B cell (primary cell): ENCODE results near the gene ABHD12B. TPM values are rescaled to one million over a fixed set of nuclear protein-coding genes. Genes with fewer than 3 reads are reported as not detected.

Source experiments
- ATAC-seq: fragments of 200-7000 bp; cut with Tn5 transposase; one replicate; pipeline ENCODE4 v1.10.0; 2021; ENCODE audit warnings: low read depth, mild to moderate bottlenecking, moderate number of reproducible peaks, moderate library complexity
- CTCF ChIA-PET: fragments of 350-600 bp; sonication (Branson Sonifier 250); formaldehyde crosslinking; loops from one replicate; lab custom pipeline; 2021; ENCODE audit warnings: antibody characterized with exemption, inconsistent platforms; lab: Charles Lee
- POLR2A ChIA-PET: fragments of 350-600 bp; sonication (Branson Sonifier 250); formaldehyde crosslinking; loops from one replicate; lab custom pipeline; 2021; ENCODE audit warnings: antibody characterized with exemption; lab: Charles Lee
- DNase-seq: peaks from one replicate; pipeline ENCODE4 v3.0.0; 2013
- H2AFZ ChIP-seq: 2 replicates; pipeline ENCODE4 v1.6.1; 2012; ENCODE audit warnings: mild to moderate bottlenecking, low read depth, low read length; ENCODE audit not compliant: insufficient read depth, poor library complexity, severe bottlenecking
- H3K27ac ChIP-seq, 2 donors: 1 replicate in 1 of 2; 2 replicates in 1 of 2; pipeline ENCODE4 v1.5.1; 2012 to 2013; ENCODE audit warnings: low read length in 2 of 2, mild to moderate bottlenecking in 2 of 2, moderate library complexity in 1 of 2
- H3K27me3 ChIP-seq, 4 experiments: fragments of 200-600 bp in 1 of 4; sonication (generic) in 1 of 4; replicated peaks in 1 of 4; 1 replicate in 2 of 4; 2 replicates in 2 of 4; pipeline versions ENCODE4 v1.6.1 to v1.7.0; 2013 to 2016; ENCODE audit warnings: low read length in 3 of 4, mild to moderate bottlenecking in 2 of 4, mixed read lengths in 1 of 4, moderate library complexity in 1 of 4; ENCODE audit not compliant: insufficient read depth in 4 of 4, control insufficient read depth in 3 of 4; ENCODE audit errors: control extremely low read depth in 1 of 4
- H3K36me3 ChIP-seq, 2 experiments: replicated peaks in 1 of 2; 1 replicate in 1 of 2; 2 replicates in 1 of 2; pipeline versions ENCODE4 v1.6.1 to v1.7.1; 2013; ENCODE audit warnings: low read length in 1 of 2; ENCODE audit not compliant: insufficient read depth in 2 of 2, control insufficient read depth in 1 of 2; ENCODE audit errors: control extremely low read depth in 1 of 2, extremely low read depth in 1 of 2
- H3K4me1 ChIP-seq, 2 donors: fragments of 200-600 bp in 1 of 2; sonication (generic) in 1 of 2; 1 replicate in 1 of 2; 2 replicates in 1 of 2; pipeline versions ENCODE4 v1.5.1 to v1.6.1; 2013 to 2017; ENCODE audit warnings: low read length in 2 of 2; ENCODE audit not compliant: control insufficient read depth in 2 of 2, insufficient read depth in 2 of 2
- H3K4me2 ChIP-seq: replicated peaks from 2 replicates; pipeline ENCODE3; 2012; ENCODE audit warnings: mild to moderate bottlenecking, low read depth, low read length; ENCODE audit not compliant: poor library complexity, severe bottlenecking
- H3K4me3 ChIP-seq, 5 experiments: fragments of 200-600 bp in 1 of 5; sonication (generic) in 1 of 5; 1 replicate in 3 of 5; 2 replicates in 2 of 5; pipeline versions ENCODE4 v1.5.1 to v1.7.0; 2011 to 2016; ENCODE audit warnings: low read length in 4 of 5, mild to moderate bottlenecking in 4 of 5, low read depth in 2 of 5, control low read depth in 1 of 5, moderate library complexity in 1 of 5; ENCODE audit not compliant: insufficient read depth in 1 of 5; ENCODE audit errors: control extremely low read depth in 1 of 5, extremely low read depth in 1 of 5
- H3K79me2 ChIP-seq: fragments of 200-600 bp; sonication (generic); one replicate; pipeline ENCODE4 v1.6.0; 2016; ENCODE audit warnings: low read length; ENCODE audit not compliant: control insufficient read depth, insufficient read depth
- H3K9ac ChIP-seq: fragments of 200-600 bp; sonication (generic); 2 replicates; pipeline ENCODE4 v1.6.1; 2017; ENCODE audit warnings: mild to moderate bottlenecking, low read length, moderate library complexity
- H3K9me3 ChIP-seq, 3 donors: one replicate each; pipeline versions ENCODE4 v1.6.1 to v1.7.1; 2013; ENCODE audit warnings: low read length in 2 of 3; ENCODE audit not compliant: control insufficient read depth in 2 of 3, insufficient read depth in 1 of 3; ENCODE audit errors: control extremely low read depth in 1 of 3
- H4K20me1 ChIP-seq: 2 replicates; pipeline ENCODE4 v1.6.0; 2012; ENCODE audit warnings: mild to moderate bottlenecking, low read length; ENCODE audit not compliant: insufficient read depth, control insufficient read depth, poor library complexity, severe bottlenecking
- H3K27ac Mint-ChIP-seq: one replicate; pipeline ENCODE4 v1.8.0; 2021; ENCODE audit warnings: mixed read lengths
- H3K27me3 Mint-ChIP-seq: one replicate; pipeline ENCODE4 v1.8.0; 2021; ENCODE audit warnings: mixed read lengths
- H3K4me1 Mint-ChIP-seq: one replicate; pipeline ENCODE4 v1.8.0; 2021; ENCODE audit warnings: mixed read lengths
- H3K4me3 Mint-ChIP-seq: one replicate; pipeline ENCODE4 v1.8.0; 2021; ENCODE audit warnings: mixed read lengths
- H3K9me3 Mint-ChIP-seq: one replicate; pipeline ENCODE4 v1.8.0; 2022; ENCODE audit warnings: mixed read lengths; ENCODE audit not compliant: insufficient read depth
- EZH2 ChIP-seq: IDR thresholded peaks from 2 replicates; pipeline ENCODE4 v1.6.1; 2012; ENCODE audit warnings: borderline replicate concordance, low read depth, mild to moderate bottlenecking, moderate library complexity, low read length; ENCODE audit not compliant: insufficient read depth, poor library complexity, severe bottlenecking
- WGBS: methylation state at CpG from one replicate; pipeline ENCODE4 v1.1.5; 2013; ENCODE audit warnings: missing lambda C conversion rate; ENCODE audit not compliant: insufficient coverage; 5-methylcytosine and 5-hydroxymethylcytosine counted together
- intact Hi-C: fragments of 100-400 bp; cut with micrococcal nuclease; formaldehyde crosslinking; loops from one replicate; pipeline ENCODE4 v1.10.0; 2022
- polyA plus RNA-seq: library from polyadenylated mRNA; depleted of rRNA; stranded (reverse); fragments of >200 nt; gene quantifications from 2 replicates; pipeline ENCODE4 v1.2.3, GENCODE V29; 2012
- total RNA-seq, 2 donors: library from RNA; stranded (reverse); fragments of 120-200 nt in 1 of 2; gene quantifications; 1 replicate in 1 of 2; 2 replicates in 1 of 2; pipeline versions ENCODE4 v1.2.3 to v1.2.4, GENCODE V29; 2013 to 2022
- TF ChIP-seq, protein P1 (sequence below): fragments of 200-600 bp; IDR thresholded peaks from one replicate; pipeline ENCODE4 v1.8.0; 2022; ENCODE audit warnings: antibody characterized with exemption, mild to moderate bottlenecking

The ABHD12B gene
- total and polyA plus RNA-seq, 2 donors (not counting 1 experiment from before 2014, with no cell fraction given): not detected

DNA sequence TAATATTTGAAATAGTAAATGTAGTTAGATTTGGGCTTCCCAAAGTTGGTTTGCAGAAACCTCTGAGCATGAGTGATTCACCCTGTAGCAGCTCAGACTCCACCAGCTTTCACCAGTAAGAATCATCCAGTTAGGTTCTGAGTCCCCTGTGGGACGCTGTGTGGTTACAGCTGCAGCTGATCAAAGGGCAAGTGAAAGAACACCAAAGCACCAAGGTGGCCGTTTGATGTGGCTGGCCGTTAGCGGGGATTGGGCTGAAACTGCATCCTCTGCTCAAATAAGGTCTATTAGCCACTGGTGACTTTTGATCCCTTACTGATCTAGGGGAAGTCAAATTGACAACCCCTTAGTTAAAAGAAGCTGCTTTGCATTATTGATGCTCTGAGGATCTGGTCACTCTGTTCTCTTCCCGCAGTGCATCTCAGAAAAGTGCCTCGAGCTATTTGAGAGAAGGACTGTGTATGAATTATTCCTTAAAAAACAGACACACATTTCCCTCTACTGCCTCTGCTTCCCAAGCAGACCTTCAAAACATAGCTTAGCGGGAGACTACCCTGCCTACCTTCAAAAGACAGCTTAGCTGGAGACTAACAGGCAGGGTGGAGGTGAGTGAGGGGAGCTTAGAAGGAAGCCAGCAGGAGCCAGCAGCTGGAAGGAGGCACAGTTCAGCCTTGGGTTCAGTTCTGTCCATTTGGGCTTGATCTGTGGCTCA, 3.7 kb downstream of the ABHD12B start:
- no peaks in the 10 kb centered on the region for H3K36me3 ChIP-seq

More for the DNA sequence above, 3.7 kb downstream of the ABHD12B start:
- H3K4me2 ChIP-seq: peak overlapping the region; percentile 44
- intact Hi-C loops: no loop called here
- H3K27me3 ChIP-seq: peaks cover 0 to 19% (median 9%) of the 10 kb centered on the region in 4 experiments
- CTCF ChIA-PET: interaction anchor here (0.9 to 1.9 kb wide), 4 partner anchors 10 to 98 kb away, joined by 3 to 12 read pairs (median 5); no protein-coding TSS in a partner anchor
- ATAC-seq (peak; percentile 92), DNase-seq (peak; percentile 47)
- no peaks in the 10 kb centered on the region for H3K79me2 ChIP-seq
- no peaks in the 10 kb centered on the region for H4K20me1 ChIP-seq
- H3K9me3 Mint-ChIP-seq: no peaks in the 10 kb centered on the region
- H3K27ac Mint-ChIP-seq: no peak overlapping the region
- no peak overlapping the region for H3K27ac ChIP-seq
- POLR2A ChIA-PET: interaction anchor here (1.1 kb wide), 1 partner anchor 9 kb away, joined by 3 read pairs; no protein-coding TSS in a partner anchor
- WGBS: 5% methylated on average over 4 of the region's 7 CpGs
- H3K4me3 ChIP-seq: no peak overlapping the region
- no peak for TF ChIP-seq EZH2
- TF ChIP-seq, protein P1, sequence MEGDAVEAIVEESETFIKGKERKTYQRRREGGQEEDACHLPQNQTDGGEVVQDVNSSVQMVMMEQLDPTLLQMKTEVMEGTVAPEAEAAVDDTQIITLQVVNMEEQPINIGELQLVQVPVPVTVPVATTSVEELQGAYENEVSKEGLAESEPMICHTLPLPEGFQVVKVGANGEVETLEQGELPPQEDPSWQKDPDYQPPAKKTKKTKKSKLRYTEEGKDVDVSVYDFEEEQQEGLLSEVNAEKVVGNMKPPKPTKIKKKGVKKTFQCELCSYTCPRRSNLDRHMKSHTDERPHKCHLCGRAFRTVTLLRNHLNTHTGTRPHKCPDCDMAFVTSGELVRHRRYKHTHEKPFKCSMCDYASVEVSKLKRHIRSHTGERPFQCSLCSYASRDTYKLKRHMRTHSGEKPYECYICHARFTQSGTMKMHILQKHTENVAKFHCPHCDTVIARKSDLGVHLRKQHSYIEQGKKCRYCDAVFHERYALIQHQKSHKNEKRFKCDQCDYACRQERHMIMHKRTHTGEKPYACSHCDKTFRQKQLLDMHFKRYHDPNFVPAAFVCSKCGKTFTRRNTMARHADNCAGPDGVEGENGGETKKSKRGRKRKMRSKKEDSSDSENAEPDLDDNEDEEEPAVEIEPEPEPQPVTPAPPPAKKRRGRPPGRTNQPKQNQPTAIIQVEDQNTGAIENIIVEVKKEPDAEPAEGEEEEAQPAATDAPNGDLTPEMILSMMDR: no peak
- H3K27me3 Mint-ChIP-seq: peaks cover 40% of the 10 kb centered on the region
- no peak overlapping the region for H3K9ac ChIP-seq
- no peak overlapping the region for H3K4me3 Mint-ChIP-seq
- peak overlapping the region; percentile 51 for H2AFZ ChIP-seq
- H3K4me1 ChIP-seq: peaks cover 22% of the 10 kb centered on the region in 2 donors
- H3K9me3 ChIP-seq: no peaks in the 10 kb centered on the region
- peaks cover 28% of the 10 kb centered on the region for H3K4me1 Mint-ChIP-seq
